Activated CD8-positive, alpha-beta memory T cell treated with anti-CD3 and anti-CD28 coated beads for 4 hours (primary cell): Measurements from ENCODE around the gene SNRPB2.

Source experiments
- DNase-seq, 2 donors: peaks; one replicate each; pipeline ENCODE4 v3.0.0-alpha.2; 2020; ENCODE audit warnings: low read depth in 2 of 2

SNRPB2 gene

DNA sequence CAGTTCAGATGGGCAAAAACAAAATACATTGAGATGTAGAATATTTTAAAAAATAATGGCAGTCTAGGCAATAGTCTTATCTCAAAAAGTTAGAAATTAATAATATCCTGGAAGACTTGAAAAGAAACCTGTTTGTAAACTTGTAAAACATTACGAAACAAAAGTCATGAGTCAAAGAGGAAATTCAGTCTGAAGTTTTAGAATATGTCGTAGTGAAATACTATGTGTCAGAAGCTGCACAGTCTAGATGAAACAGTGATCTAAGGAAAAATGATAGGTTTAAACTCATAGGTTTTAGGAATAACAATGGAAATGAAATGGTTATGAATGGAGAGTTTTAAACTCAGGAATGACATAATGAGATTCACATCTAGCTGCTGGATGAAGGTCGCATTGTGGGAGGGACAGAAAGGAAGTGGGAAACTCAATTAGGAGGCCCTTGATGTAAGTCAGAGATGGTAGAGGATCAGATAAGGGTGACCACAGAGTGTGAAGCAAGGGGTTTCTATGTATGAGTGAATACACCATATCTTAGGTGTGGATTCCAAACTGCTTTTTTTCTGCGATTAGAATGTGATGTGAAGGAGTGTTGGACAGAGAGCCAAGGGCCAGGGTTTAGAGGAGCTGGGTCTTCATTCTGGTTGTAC is 2.8 kb downstream of the SNRPB2 start:
- no peak for DNase-seq

DNA sequence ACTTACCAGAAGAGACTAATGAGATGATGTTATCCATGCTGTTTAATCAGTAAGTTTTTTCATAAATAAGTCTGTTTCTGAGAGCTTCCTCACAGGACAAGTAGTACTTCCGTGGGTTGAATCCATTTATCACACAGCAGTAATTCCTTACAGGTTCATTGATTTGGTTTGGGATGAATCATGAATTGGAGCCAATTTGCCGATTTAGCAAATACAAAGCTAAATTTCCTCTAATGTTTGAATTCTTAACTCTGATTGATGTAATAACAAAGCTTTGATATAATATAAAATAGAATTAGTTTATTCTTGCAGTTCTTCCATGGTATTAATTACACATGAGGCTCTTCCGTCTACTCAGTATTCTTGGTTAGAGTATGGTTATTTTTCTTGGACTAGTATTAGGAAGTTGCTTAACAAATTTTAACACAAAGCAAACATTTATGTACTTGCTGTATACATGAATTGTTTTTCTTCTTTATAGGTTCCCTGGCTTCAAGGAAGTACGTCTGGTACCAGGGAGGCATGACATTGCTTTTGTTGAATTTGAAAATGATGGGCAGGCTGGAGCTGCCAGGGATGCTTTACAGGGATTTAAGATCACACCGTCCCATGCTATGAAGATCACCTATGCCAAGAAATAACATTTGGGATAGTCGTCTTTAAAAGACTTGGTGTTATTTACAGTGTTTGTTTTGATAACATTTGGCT is 10.7 kb downstream of the SNRPB2 start:
- DNase-seq = no peak

GRCh38 chr20:16744178-16744807 is 14.5 kb downstream of the SNRPB2 start:
- DNase-seq = no peak

- no peak for DNase-seq
These were observed 15.4 kb downstream of the SNRPB2 start for GRCh38 chr20:16745204-16745603.

- no peak for DNase-seq
These were observed 17.5 kb downstream of the SNRPB2 start for GRCh38 chr20:16747291-16747811.

GRCh38 chr20:16748308-16748900 is 18.6 kb downstream of the SNRPB2 start, which contains the start of gene OTOR:
Gene OTOR, plus strand, starts transcription at chr20:16748358. Its CDS starts 44 bp downstream, at chr20:16748402.
- no peak for DNase-seq

- DNase-seq = no peak
These were observed 19.7 kb downstream of the SNRPB2 start for GRCh38 chr20:16749573-16749972.

DNA sequence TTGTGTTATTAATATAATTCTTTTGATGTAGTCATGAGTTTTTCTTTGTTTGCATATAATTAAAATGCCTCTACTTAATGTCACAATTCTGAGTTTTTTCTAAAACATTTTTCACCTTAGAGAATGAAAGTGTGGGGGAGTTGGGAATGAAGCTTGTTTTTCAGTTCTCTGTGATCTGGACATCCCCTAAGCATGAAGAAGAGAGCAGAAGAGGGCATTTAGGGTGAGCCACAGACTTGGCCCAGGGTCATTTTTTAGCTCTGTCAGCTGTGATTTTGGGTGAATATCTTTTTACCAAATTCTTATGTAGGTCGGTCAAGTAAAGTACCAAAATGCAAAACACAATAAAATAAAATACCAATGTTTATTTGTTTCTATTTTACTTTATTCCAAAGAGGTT is 22.3 kb downstream of the SNRPB2 start:
- DNase-seq = no peak

DNA sequence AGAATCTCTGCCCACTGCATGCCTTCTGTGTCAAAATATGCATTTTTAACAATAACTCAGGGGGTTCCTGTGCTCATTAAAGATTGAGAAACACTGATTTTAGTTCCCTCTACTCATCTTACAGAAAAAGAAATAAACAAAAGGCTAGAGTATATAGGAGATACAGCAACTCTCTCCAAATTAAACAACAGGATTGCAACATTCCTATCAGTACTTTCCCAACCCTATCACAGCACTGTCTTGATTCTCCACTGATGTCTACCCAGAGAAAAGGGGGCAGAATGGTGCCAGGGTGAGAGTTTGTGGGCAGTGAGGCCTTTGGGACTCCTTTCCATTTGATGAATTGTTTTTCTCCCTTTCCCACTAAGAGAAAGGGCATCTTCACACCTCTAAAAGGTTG is 23.1 kb downstream of the SNRPB2 start:
- DNase-seq = no peak

DNA sequence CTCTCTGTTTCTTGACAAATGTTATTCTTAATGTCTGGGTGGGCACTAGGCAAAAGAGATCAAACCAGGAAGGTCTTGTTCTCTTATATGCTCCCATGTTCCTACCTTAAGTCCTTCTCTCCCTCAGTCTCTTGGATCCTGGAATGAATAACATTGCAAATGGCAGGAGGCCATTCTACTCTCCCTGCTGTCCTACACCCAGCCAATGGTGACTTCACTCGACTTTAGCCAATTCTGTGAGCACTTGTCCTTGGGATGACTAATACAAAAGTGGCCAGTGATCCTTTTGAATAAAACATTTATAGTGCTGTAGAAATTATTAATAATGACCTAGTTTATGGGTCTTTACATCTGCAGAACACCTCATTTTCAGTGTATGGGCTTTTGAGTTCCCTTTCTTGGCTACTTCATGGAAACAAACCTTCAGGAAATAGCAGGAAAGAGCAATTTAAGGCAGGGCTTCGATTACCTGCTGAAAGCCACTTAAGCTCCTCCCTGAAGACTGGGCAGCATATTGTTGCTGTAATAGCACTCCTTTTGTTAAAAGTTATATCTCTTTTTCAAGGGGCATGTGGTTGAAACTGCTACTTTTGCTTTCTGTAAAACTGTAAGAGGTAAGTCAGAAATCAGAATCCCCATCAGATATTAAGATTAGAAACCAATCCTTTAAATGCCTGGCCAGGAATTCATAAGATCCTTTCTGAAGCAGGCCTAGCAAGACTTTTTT is 28.8 kb downstream of the SNRPB2 start:
- no peak for DNase-seq

DNA sequence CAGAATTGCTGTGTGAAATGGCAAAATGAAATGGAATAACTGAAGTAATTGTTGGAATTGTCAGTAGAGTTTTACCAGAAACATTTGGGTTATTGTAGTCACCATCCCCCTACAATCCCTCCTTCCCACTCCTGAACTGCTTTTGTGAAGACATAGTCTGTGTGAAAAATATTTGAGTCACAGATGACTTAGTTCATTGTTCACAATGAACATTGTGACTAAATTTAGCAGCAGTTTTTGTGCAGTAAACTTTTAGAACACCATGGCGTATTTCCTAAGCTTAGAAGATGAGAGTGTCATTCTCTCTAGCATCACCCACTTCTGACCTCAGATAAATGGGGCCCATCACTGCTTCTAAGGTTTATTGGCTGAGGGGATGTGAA is 29.3 kb downstream of the SNRPB2 start:
- no peak for DNase-seq

DNA sequence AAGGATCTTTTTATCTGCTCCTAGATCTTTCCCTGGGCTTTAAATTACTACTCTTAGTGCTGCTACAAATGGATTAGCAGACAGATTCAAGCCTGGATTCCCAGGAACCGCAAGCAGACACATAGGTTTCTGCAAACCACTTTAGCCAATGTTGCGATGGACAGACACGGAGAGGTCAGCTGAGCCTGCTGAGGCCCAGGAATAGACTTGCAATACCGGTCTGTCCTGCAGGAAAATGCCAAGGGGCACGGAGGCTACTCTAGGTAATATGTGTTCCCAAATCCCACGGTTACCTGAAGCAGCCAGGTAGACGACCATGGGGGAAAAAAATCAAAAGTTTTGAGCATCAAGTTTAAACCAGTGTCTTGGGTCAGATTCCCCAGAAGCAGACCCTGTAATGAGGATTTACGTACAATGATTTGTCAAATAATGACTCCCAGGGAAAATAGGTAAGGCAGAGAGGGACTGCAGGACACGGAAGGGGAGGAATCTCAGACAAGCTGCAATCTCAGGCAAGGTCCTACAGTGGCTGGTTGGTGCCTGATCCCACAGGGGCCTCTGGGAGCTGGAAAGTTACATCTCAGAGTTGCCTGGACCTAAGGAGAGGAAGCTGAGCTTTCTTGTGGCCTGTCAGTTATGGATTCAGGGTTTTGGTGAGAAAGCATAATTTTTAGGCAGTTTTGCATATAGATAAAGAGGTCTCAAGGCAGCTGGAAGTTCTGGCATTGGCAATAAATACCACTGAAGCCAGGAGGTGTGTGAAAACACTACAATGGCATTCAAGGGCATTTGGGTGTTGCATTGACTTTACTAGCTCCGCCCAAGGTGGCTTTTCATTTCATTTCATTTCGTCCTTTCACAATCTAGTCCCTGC is 30.8 kb downstream of the SNRPB2 start:
- no peak for DNase-seq

DNA sequence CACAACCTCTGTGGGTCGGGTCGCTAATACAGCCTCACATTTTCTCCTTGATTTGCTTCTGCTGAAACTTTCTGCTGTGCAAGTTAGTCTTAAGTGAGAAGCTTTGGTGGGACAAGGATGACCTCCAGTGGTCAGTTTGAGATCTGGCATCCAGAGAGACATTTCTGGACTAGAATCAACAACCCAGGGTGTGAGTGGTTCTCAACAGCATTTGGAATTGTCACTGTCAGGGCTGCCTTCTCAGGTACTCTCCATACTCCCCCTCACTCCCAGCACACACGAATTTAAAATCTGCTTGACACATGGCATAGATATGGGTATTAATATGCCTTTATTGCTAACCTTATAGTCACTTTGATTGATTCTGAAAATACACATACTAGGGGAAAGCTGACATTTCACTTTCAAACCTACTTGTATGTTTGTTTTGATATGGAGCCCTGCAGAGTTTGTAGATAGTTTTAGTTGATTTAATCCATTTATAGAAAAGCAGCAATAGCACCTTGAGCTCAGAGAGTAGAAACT is 31.5 kb downstream of the SNRPB2 start:
- peak in 1 of 2 donors; percentile 3 for DNase-seq

DNA sequence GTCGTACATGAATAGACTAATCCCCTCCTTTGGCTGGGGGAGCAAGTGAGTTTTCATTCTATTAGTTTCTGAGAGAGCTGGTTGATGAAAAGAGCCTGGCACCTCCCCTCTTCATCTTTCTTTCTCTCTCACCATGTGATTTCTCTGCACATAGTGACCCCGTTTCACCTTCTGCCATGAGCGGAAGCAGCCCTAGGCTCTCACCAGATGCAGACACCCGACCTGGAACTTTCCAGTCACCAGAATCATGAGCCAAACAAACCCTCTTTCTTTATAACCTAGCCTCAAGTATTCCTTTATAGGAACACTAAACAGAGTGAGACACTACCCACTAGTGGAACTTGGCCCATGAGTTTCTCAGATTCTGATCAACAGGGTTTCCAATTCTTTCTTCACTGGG is 34.7 kb downstream of the SNRPB2 start:
- no peak for DNase-seq

GRCh38 chr20:16771213-16771612 is 41.4 kb downstream of the SNRPB2 start:
- no peak for DNase-seq

GRCh38 chr20:16775961-16776360 is 46.1 kb downstream of the SNRPB2 start:
- DNase-seq = no peak

DNA sequence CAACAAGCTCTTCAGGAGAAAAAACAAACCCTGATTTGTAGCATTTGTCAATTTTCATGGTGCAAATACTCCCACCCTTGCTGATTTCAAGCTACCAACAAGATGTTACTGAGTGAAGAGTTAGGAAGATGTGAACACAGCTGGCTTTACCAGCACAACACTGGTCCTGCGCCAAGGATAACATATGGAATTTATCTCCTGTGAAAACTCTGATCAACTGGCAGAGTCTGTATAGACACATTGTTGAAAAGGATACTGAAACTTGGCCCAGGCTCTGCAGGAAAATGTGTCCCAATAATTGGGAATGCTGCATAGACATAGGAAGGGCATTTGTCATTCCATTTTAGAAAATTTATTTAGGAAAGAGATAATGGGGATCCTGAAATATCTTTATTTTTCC is 47.3 kb downstream of the SNRPB2 start:
- DNase-seq = no peak

DNA sequence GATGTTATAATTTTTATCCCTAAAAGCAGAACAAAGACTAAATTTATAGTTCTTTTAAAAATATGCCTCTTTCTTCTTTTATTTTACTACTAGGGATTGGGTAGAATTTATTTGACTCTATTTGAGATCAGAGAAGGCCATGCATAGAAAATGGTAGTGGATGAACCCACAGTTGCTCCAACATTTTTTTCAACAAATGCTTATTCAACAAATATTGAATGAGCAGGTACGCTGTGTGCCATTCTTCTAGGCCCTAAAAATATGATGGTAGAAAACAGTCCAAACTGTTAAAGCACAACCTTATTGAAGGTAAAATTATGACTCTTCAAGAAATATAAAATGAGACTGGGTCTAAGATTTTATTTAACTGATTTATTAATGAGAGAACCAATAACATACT is 48.3 kb downstream of the SNRPB2 start:
- no peak for DNase-seq

GRCh38 chr20:16781496-16781895 is 51.7 kb downstream of the SNRPB2 start:
- no peak for DNase-seq

GRCh38 chr20:16785226-16785625 is 55.4 kb downstream of the SNRPB2 start:
- DNase-seq = no peak
